OCI-LY3 (cell line): ENCODE data around the gene SPP1.

Experiments
- CTCF ChIP-seq: fragments of 200-600, 300-600 bp; sonication (generic); IDR thresholded peaks from 2 replicates; pipeline ENCODE4 v1.5.1; 2014; ENCODE audit warnings: antibody characterized with exemption, low read length, low read depth
- EZH2phosphoT487 ChIP-seq: fragments of 200-600 bp; shearing (Covaris generic); IDR thresholded peaks from 2 replicates; pipeline ENCODE4 v1.6.1; 2018; ENCODE audit warnings: antibody characterized with exemption, mixed run types, low read depth

- no peak for TF ChIP-seq CTCF
- no peak for TF ChIP-seq EZH2phosphoT487
Observed at GRCh38 chr4:88027611-88028608, 52.4 kb downstream of the SPP1 start.
